Suppressor macrophage treated with lipopolysaccharide for 4 hours (primary cell): ENCODE results near the gene MFN1.

ENCODE experiments used
- DNase-seq: peaks from one replicate; pipeline ENCODE4 v3.0.0-alpha.2; 2020

MFN1 gene

GRCh38 chr3:179432451-179432850 lies 84.9 kb downstream of the MFN1 start:
- no peak for DNase-seq

GRCh38 chr3:179436517-179436916 lies 89.0 kb downstream of the MFN1 start:
- peak; percentile 67 for DNase-seq

- DNase-seq = no peak
Observed at GRCh38 chr3:179438841-179439240, 91.3 kb downstream of the MFN1 start.
